Measurements from ENCODE around the gene EFCAB14.
"Not testable (repeated sequence)": the region's sequence is repeated elsewhere in the genome, so short reads cannot be mapped to it uniquely, and the experiment has no call there.

EFCAB14 gene

GRCh38 chr1:46721686-46722205 lies 2.8 kb upstream of the EFCAB14 start:
- TF ChIP-seq, protein P1, sequence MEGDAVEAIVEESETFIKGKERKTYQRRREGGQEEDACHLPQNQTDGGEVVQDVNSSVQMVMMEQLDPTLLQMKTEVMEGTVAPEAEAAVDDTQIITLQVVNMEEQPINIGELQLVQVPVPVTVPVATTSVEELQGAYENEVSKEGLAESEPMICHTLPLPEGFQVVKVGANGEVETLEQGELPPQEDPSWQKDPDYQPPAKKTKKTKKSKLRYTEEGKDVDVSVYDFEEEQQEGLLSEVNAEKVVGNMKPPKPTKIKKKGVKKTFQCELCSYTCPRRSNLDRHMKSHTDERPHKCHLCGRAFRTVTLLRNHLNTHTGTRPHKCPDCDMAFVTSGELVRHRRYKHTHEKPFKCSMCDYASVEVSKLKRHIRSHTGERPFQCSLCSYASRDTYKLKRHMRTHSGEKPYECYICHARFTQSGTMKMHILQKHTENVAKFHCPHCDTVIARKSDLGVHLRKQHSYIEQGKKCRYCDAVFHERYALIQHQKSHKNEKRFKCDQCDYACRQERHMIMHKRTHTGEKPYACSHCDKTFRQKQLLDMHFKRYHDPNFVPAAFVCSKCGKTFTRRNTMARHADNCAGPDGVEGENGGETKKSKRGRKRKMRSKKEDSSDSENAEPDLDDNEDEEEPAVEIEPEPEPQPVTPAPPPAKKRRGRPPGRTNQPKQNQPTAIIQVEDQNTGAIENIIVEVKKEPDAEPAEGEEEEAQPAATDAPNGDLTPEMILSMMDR (IDR thresholded peaks at IDR 0.05; ENCODE audit: low read depth, low read length, missing control alignments) = no peak
- DNase-seq (ENCODE audit: extremely low read depth, low read depth) = no peak
- H3K4me3 ChIP-seq (replicated peaks; ENCODE audit: low read depth, low read length) = no peak overlapping the region

- no peak for DNase-seq (ENCODE audit: extremely low read depth, low read depth)
- TF ChIP-seq, protein P1 (IDR thresholded peaks at IDR 0.05; ENCODE audit: low read depth, low read length, missing control alignments) = no peak
- no peak overlapping the region for H3K4me3 ChIP-seq (replicated peaks; ENCODE audit: low read depth, low read length)
Observed at GRCh38 chr1:46721204-46721603, 2.3 kb upstream of the EFCAB14 start.

GRCh38 chr1:46720319-46720718 lies 1.4 kb upstream of the EFCAB14 start:
- DNase-seq (ENCODE audit: extremely low read depth, low read depth); H3K4me3 ChIP-seq (replicated peaks; ENCODE audit: low read depth, low read length): not testable (repeated sequence)

DNA sequence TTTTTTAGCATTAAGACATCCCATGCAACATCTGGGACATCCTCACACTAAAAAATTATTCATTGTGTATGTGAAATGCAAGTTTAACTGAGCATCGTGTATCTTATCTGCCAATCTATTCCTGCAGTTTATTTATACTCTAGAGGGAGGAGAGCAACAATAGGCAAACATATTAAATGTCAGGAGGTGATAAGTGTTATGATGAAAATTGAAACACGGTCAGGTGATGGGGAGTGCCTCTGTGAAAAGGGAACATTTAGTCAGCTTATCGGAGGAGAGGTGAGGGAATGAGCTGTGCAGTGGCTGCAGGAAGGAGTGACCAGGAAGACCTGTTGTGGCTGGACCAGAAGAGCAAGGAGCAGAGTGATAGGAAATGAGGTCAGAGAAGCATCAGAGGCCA lies 775 bp upstream of the EFCAB14 start:
- no peak for DNase-seq (ENCODE audit: extremely low read depth, low read depth)
- H3K4me3 ChIP-seq (replicated peaks; ENCODE audit: low read depth, low read length) = peak overlapping the region; percentile 91
- TF ChIP-seq, protein P1 (IDR thresholded peaks at IDR 0.05; ENCODE audit: low read depth, low read length, missing control alignments) = no peak

DNA sequence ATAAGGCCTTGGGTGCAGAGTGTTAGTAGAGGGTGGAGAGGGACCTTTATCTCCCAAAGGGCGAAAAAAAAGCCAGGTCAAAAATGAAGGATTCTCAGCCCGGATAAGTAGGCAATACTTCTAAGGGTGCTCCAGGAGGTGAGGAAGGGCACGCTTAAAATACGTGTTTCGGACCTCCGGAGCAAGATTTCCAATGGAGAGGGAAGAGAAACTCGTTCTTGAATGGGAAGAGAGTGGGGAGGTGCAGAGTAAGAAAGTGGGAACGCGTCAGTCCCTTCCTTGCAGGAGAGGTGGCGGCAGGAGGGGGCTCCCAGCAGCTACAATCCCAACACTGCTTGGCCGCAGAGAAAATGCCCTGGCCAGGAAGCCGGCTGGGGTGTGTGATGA lies 581 bp downstream of the EFCAB14 start:
- DNase-seq (ENCODE audit: extremely low read depth, low read depth) = no peak
- H3K4me3 ChIP-seq (replicated peaks; ENCODE audit: low read depth, low read length) = peak overlapping the region; percentile 91
- TF ChIP-seq, protein P1 (IDR thresholded peaks at IDR 0.05; ENCODE audit: low read depth, low read length, missing control alignments) = no peak

- no peak for DNase-seq (ENCODE audit: extremely low read depth, low read depth)
Observed at GRCh38 chr1:46717654-46718053, 1.3 kb downstream of the EFCAB14 start.

DNA sequence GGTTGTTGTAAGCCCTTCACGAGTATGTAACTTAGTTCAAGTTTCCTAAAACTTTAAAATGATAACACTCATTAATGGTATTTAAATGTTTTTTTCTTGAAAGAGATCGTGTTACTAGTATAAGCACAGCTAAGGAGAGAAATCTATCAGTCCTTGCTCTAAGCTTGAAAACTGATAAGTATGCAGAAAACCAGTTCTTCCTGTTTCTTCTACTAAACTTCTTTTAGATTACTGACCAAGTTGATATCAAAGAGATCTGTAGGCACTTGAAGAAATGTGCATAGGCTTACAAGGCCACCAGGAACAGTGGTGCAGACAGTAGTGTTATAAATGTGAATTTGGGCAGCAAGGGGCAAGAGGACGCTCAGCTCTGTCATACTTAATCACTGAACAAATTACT lies 3.9 kb downstream of the EFCAB14 start:
- TF ChIP-seq, protein P1 (IDR thresholded peaks at IDR 0.05; ENCODE audit: low read depth, low read length, missing control alignments) = no peak
- no peak overlapping the region for H3K4me3 ChIP-seq (replicated peaks; ENCODE audit: low read depth, low read length)
- no peak for DNase-seq (ENCODE audit: extremely low read depth, low read depth)

More at GRCh38 chr1:46717654-46718053, 1.3 kb downstream of the EFCAB14 start:
- TF ChIP-seq, protein P1 (IDR thresholded peaks at IDR 0.05; ENCODE audit: low read depth, low read length, missing control alignments) = no peak
- H3K4me3 ChIP-seq (replicated peaks; ENCODE audit: low read depth, low read length) = peak overlapping the region; percentile 91
